Keratinocyte (primary cell): ENCODE data around the gene SOX1. TPM values are rescaled to one million over a fixed set of nuclear protein-coding genes. Genes with fewer than 3 reads are reported as not detected.

ENCODE experiments used
- DNase-seq: peaks from one replicate; pipeline ENCODE4 v3.0.0-alpha.2; 2011; ENCODE audit warnings: low read depth, missing footprints, low spot score
- FAIRE-seq: peaks from 2 replicates; lab custom pipeline; 2011; peaks lifted over from hg19 to GRCh38; lab: Jason Lieb, UNC
- H2AFZ ChIP-seq: 2 replicates; pipeline ENCODE4 v1.6.0; 2012; ENCODE audit warnings: low read length, control low read depth, inconsistent platforms; ENCODE audit not compliant: control insufficient read depth
- H3K27ac ChIP-seq: 2 replicates; pipeline ENCODE4 v1.5.1; 2011; ENCODE audit warnings: low read length; ENCODE audit not compliant: control insufficient read depth, insufficient read depth
- H3K27me3 ChIP-seq: 3 replicates; pipeline ENCODE4 v1.6.0; 2011; ENCODE audit warnings: low read length; ENCODE audit not compliant: control insufficient read depth, insufficient read depth; ENCODE audit errors: extremely low read depth
- H3K36me3 ChIP-seq, 2 experiments: 2 replicates in 1 of 2; 3 replicates in 1 of 2; pipeline ENCODE4 v1.5.1; 2011; ENCODE audit warnings: low read length in 2 of 2, mild to moderate bottlenecking in 1 of 2; ENCODE audit not compliant: control insufficient read depth in 2 of 2, insufficient read depth in 2 of 2; ENCODE audit errors: extremely low read depth in 1 of 2
- H3K4me1 ChIP-seq: 3 replicates; pipeline ENCODE4 v1.5.1; 2011; ENCODE audit warnings: low read length; ENCODE audit not compliant: control insufficient read depth, insufficient read depth; ENCODE audit errors: extremely low read depth
- H3K4me2 ChIP-seq: 3 replicates; pipeline ENCODE4 v1.6.0; 2011; ENCODE audit warnings: low read depth, low read length; ENCODE audit not compliant: control insufficient read depth, insufficient read depth; ENCODE audit errors: extremely low read depth
- H3K4me3 ChIP-seq, 3 experiments: fragments of 200-600 bp in 1 of 3; sonication (generic) in 1 of 3; 2 replicates in 2 of 3; 3 replicates in 1 of 3; pipeline ENCODE4 v1.5.1; 2011 to 2016; ENCODE audit warnings: low read length in 3 of 3, mild to moderate bottlenecking in 3 of 3, control low read depth in 2 of 3, inconsistent platforms in 1 of 3, low read depth in 1 of 3, mixed read lengths in 1 of 3, mixed run types in 1 of 3, moderate library complexity in 1 of 3; ENCODE audit not compliant: control insufficient read depth in 2 of 3, insufficient read depth in 2 of 3; ENCODE audit errors: extremely low read depth in 1 of 3
- H3K79me2 ChIP-seq: 2 replicates; pipeline ENCODE4 v1.6.0; 2012; ENCODE audit warnings: low read length; ENCODE audit not compliant: control insufficient read depth, insufficient read depth
- H3K9ac ChIP-seq: 3 replicates; pipeline ENCODE4 v1.6.0; 2011; ENCODE audit warnings: low read length; ENCODE audit not compliant: control insufficient read depth, insufficient read depth; ENCODE audit errors: extremely low read depth
- H3K9me1 ChIP-seq: 3 replicates; pipeline ENCODE4 v1.6.0; 2011; ENCODE audit warnings: low read length; ENCODE audit not compliant: control insufficient read depth, insufficient read depth; ENCODE audit errors: extremely low read depth
- H3K9me3 ChIP-seq: 2 replicates; pipeline ENCODE4 v1.5.1; 2012; ENCODE audit warnings: low read depth, low read length; ENCODE audit not compliant: control insufficient read depth
- H4K20me1 ChIP-seq: 3 replicates; pipeline ENCODE4 v1.6.0; 2011; ENCODE audit warnings: low read length; ENCODE audit not compliant: control insufficient read depth, insufficient read depth; ENCODE audit errors: extremely low read depth
- CTCF ChIP-seq, 3 experiments: IDR thresholded peaks in 1 of 3; conservative IDR thresholded peaks in 1 of 3; optimal IDR thresholded peaks in 1 of 3; 2 replicates in 2 of 3; 3 replicates in 1 of 3; pipeline versions ENCODE3 to v1.5.1; 2011; ENCODE audit warnings: low read length in 3 of 3, mild to moderate bottlenecking in 3 of 3, moderate library complexity in 2 of 3, control low read depth in 1 of 3, inconsistent platforms in 1 of 3; ENCODE audit not compliant: insufficient read depth in 2 of 3; ENCODE audit errors: extremely low read depth in 1 of 3
- EZH2 ChIP-seq: IDR thresholded peaks from one replicate; pipeline ENCODE4 v1.6.1; 2012; ENCODE audit warnings: inconsistent platforms, mild to moderate bottlenecking, low read length, moderate library complexity
- dilution Hi-C: fragments of 300-500 bp; cut with MboI; formaldehyde crosslinking; loops from one replicate; pipeline ENCODE4 v1.7.0; 2020; ENCODE audit warnings: low sequenced_read_pairs; ENCODE audit not compliant: extremely low pct_ligation_motif_present
- polyA plus RNA-seq, 5 experiments: library from polyadenylated mRNA; depleted of rRNA in 3 of 5; stranded (reverse) in 3 of 5; stranded (forward) in 1 of 5; unstranded in 1 of 5; fragments of >200 nt; gene quantifications; 1 replicate in 1 of 5; 2 replicates in 3 of 5; 3 replicates in 1 of 5; pipeline versions ENCODE4 v1.2.1 to v1.2.3, GENCODE V29; 2011 to 2012; ENCODE audit warnings: missing spikeins in 2 of 5, low read depth in 1 of 5, low replicate concordance in 1 of 5

The SOX1 gene
- polyA plus RNA-seq, 1 donor (not counting 4 experiments of a cell fraction or from before 2014, with no cell fraction given), result not detected

DNA sequence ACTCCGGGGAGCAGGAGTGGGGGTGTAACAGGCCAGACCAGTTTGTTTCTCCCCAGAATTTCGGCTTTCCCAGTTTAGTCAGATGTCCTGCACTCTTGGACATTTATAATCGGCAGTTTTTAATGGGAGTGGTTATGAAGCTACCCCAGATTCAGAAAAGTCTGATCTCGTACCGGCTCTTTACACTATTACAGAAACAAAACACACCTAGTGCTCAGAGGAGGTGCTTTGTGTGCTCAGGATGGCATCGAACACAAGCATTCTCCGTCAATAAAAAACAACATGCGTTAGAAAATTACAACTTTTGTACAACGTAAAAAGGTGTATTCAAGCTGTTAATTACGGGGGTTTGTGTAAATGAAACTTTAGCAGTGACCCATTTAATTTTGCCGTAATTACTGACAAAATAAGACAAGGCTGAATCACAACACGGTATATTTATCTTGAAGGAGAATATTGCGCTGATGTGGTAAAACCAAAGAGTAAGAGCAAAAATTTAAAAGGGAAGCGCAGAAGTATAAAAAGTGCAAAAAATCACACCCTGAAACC lies 6.6 kb upstream of the SOX1 start:
- TF ChIP-seq CTCF (optimal IDR thresholded peaks at IDR 0.05 in 1 of 3, IDR thresholded peaks at IDR 0.05 in 1 of 3, conservative IDR thresholded peaks at IDR 0.05 in 1 of 3; ENCODE audit: extremely low read depth in 1 of 3, insufficient read depth in 2 of 3, low read length in 3 of 3) (no peak), EZH2 (no peak)
- FAIRE-seq (no peak), DNase-seq (no peak)
- no peaks in the 10 kb centered on the region for H3K9me3 ChIP-seq
- no peak overlapping the region for H3K9ac ChIP-seq
- dilution Hi-C loops, result no loop called here
- no peaks in the 10 kb centered on the region for H3K4me1 ChIP-seq
- H3K27ac ChIP-seq, result no peak overlapping the region
- no peaks in the 10 kb centered on the region for H3K36me3 ChIP-seq
- H3K4me2 ChIP-seq, result no peak overlapping the region
- peaks cover 97% of the 10 kb centered on the region for H3K27me3 ChIP-seq
- H2AFZ ChIP-seq, result no peak overlapping the region
- no peak overlapping the region for H3K4me3 ChIP-seq
- no peaks in the 10 kb centered on the region for H3K9me1 ChIP-seq
- H4K20me1 ChIP-seq, result no peaks in the 10 kb centered on the region
- no peaks in the 10 kb centered on the region for H3K79me2 ChIP-seq

- Histone ChIP-seq H4K20me1 (no peaks in the 10 kb centered on the region), H3K9me1 (no peaks in the 10 kb centered on the region), H3K4me3 (no peak overlapping the region), H3K27ac (no peak overlapping the region), H3K27me3 (peaks cover 97% of the 10 kb centered on the region), H3K9me3 (no peaks in the 10 kb centered on the region), H3K9ac (no peak overlapping the region), H3K4me2 (no peak overlapping the region), H2AFZ (no peak overlapping the region), H3K79me2 (no peaks in the 10 kb centered on the region), H3K36me3 (no peaks in the 10 kb centered on the region), H3K4me1 (no peaks in the 10 kb centered on the region)
- TF ChIP-seq CTCF (optimal IDR thresholded peaks at IDR 0.05 in 1 of 3, IDR thresholded peaks at IDR 0.05 in 1 of 3, conservative IDR thresholded peaks at IDR 0.05 in 1 of 3; ENCODE audit: extremely low read depth in 1 of 3, insufficient read depth in 2 of 3, low read length in 3 of 3) (no peak), EZH2 (peak; percentile 63)
- dilution Hi-C loops, result no loop called here
- FAIRE-seq (no peak), DNase-seq (no peak)
Measured at GRCh38 chr13:112060899-112061366, 6.0 kb upstream of the SOX1 start.
